Kidney (tissue), 14 donors: ENCODE measurements around the gene KCNQ5. TPM values are rescaled to one million over a fixed set of nuclear protein-coding genes. Genes with fewer than 3 reads are reported as not detected.
A peak's percentile ranks its signal among the peaks of the same experiment; 100 is the strongest.

ENCODE experiments used
- DNase-seq, 5 donors: peaks; one replicate each; pipeline ENCODE4 v3.0.0-alpha.2; 2013 to 2020
- FAIRE-seq: peaks from 2 replicates; lab custom pipeline; 2012; peaks lifted over from hg19 to GRCh38; lab: Jason Lieb, UNC
- H3K27ac ChIP-seq, 2 donors: one replicate each; pipeline ENCODE4 v1.7.0; 2013; ENCODE audit warnings: low read depth in 2 of 2, low read length in 2 of 2, inconsistent platforms in 1 of 2
- H3K27me3 ChIP-seq: one replicate; pipeline ENCODE4 v1.7.1; 2013; ENCODE audit warnings: low read length, inconsistent platforms; ENCODE audit not compliant: control insufficient read depth, insufficient read depth
- H3K36me3 ChIP-seq, 3 donors: one replicate each; pipeline versions ENCODE4 v1.7.0 to v1.7.1; 2013; ENCODE audit warnings: low read length in 3 of 3, control low read depth in 1 of 3, inconsistent platforms in 1 of 3; ENCODE audit not compliant: insufficient read depth in 3 of 3, control insufficient read depth in 2 of 3
- H3K4me1 ChIP-seq, 3 donors: one replicate each; pipeline versions ENCODE4 v1.7.0 to v1.7.1; 2013; ENCODE audit warnings: low read length in 3 of 3, inconsistent platforms in 1 of 3, low read depth in 1 of 3; ENCODE audit not compliant: control insufficient read depth in 2 of 3, insufficient read depth in 2 of 3
- H3K4me3 ChIP-seq, 3 donors: one replicate each; pipeline versions ENCODE4 v1.7.0 to v1.8.1; 2013; ENCODE audit warnings: low read length in 3 of 3, control low read depth in 1 of 3, inconsistent platforms in 1 of 3
- H3K9ac ChIP-seq, 3 donors: one replicate each; pipeline versions ENCODE4 v1.7.0 to v1.7.1; 2013; ENCODE audit warnings: low read length in 3 of 3, control low read depth in 1 of 3, inconsistent platforms in 1 of 3
- H3K9me3 ChIP-seq, 3 donors: one replicate each; pipeline versions ENCODE4 v1.7.0 to v1.7.1; 2013; ENCODE audit warnings: low read length in 3 of 3, control low read depth in 1 of 3, inconsistent platforms in 1 of 3; ENCODE audit not compliant: control insufficient read depth in 2 of 3, insufficient read depth in 1 of 3
- CTCF ChIP-seq: IDR thresholded peaks from 3 replicates; pipeline ENCODE4 v1.5.1; 2012; ENCODE audit warnings: mild to moderate bottlenecking, moderate library complexity, borderline replicate concordance; ENCODE audit not compliant: insufficient read depth; ENCODE audit errors: extremely low read depth
- intact Hi-C: fragments of 100-400 bp; cut with DNase I; formaldehyde crosslinking; loops from one replicate; pipeline ENCODE4 v1.11.1; 2022
- polyA plus RNA-seq: library from polyadenylated mRNA; stranded (reverse); fragments of 350-450 nt; fragmentation: Illumina TruSeq; extraction: RNeasy Lipid Tissue Mini Kit (QIAGEN cat#74804); gene quantifications from one replicate; pipeline ENCODE4 v1.2.3, GENCODE V29; 2014; ENCODE audit warnings: low read depth, low replicate concordance; ENCODE audit not compliant: insufficient read depth
- total RNA-seq: library from RNA; stranded (reverse); fragmentation: NEBNext Ultra II Directional; extraction: Animal tissue kit (Norgen Biotek cat#: 25700); gene quantifications from one replicate; pipeline ENCODE4 v1.2.1, GENCODE V29; 2021
- donor health status: control.
- donor health status: control.
- donor health status: control.
- donor health status: control.
- donor health status: control.
- donor health status: DM: yes; HTN: yes; CAD: no.
- donor health status: Normal renal cell carcinoma (clear cell type).

KCNQ5 gene
- total and polyA plus RNA-seq, 2 donors from 2014 or later: 0.50 TPM; not detected in 1

- Histone ChIP-seq H3K9me3 (no peaks in the 10 kb centered on the region), H3K27ac (no peak overlapping the region), H3K9ac (no peak overlapping the region), H3K4me1 (no peaks in the 10 kb centered on the region), H3K36me3 (no peaks in the 10 kb centered on the region), H3K27me3 (no peaks in the 10 kb centered on the region), H3K4me3 (no peak overlapping the region)
- DNase-seq (no peak), FAIRE-seq (no peak)
- intact Hi-C loops: no loop called here
- no peak for TF ChIP-seq CTCF
Measured at GRCh38 chr6:73083886-73084285, 462.0 kb downstream of the KCNQ5 start.

GRCh38 chr6:73085443-73085871 is 463.6 kb downstream of the KCNQ5 start:
- no peak for TF ChIP-seq CTCF
- no peaks in the 10 kb centered on the region for H3K36me3 ChIP-seq
- no peaks in the 10 kb centered on the region for H3K4me1 ChIP-seq
- H3K9me3 ChIP-seq: no peaks in the 10 kb centered on the region
- H3K9ac ChIP-seq: no peak overlapping the region
- intact Hi-C loops: no loop called here
- H3K27me3 ChIP-seq: no peaks in the 10 kb centered on the region
- no peak overlapping the region for H3K4me3 ChIP-seq
- DNase-seq (peak in 4 of 5 donors; percentile 58 to 89 (median 78)), FAIRE-seq (no peak)
- no peak overlapping the region for H3K27ac ChIP-seq

- no peaks in the 10 kb centered on the region for H3K36me3 ChIP-seq
- no peak overlapping the region for H3K9ac ChIP-seq
- intact Hi-C loops: no loop called here
- H3K27ac ChIP-seq: no peak overlapping the region
- no peak overlapping the region for H3K4me3 ChIP-seq
- DNase-seq: no peak
- no peaks in the 10 kb centered on the region for H3K27me3 ChIP-seq
- no peak for TF ChIP-seq CTCF
- H3K4me1 ChIP-seq: no peaks in the 10 kb centered on the region
- no peaks in the 10 kb centered on the region for H3K9me3 ChIP-seq
- FAIRE-seq: no peak
Measured at GRCh38 chr6:73086726-73087125, 464.9 kb downstream of the KCNQ5 start.

DNA sequence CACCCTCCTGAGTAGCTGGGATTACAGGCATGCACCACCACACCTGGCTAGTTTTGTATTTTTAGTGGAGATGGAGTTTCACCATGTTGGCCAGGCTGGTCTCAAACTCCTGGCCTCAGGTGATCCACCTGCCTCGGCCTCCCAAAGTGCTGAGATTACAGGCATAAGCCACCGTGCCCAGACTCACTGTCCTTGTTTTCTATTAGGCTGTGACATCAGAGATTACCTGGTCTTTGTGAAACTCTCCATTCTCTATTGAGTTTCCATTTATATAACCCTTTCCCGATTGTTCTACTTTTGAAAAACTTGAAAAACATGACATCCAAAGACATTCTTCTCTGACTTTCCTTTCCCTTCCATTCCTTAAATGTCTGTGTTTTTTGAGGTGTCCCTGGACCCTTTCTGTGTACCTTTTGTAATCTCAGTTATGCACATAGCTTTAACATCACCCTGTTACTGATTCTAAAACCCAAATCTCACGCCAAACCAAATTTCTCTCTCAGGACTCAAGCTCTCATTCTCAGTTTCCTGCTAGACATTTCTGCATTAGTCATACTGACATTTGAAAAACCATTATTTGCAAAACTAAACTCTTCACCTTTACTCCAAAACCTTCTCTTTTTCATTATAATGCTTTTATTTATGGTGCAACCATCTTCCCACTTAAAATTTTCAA is 466.4 kb downstream of the KCNQ5 start:
- Histone ChIP-seq H3K9me3 (no peaks in the 10 kb centered on the region), H3K4me3 (no peak overlapping the region), H3K4me1 (no peaks in the 10 kb centered on the region), H3K9ac (no peak overlapping the region), H3K27me3 (no peaks in the 10 kb centered on the region), H3K27ac (no peak overlapping the region), H3K36me3 (no peaks in the 10 kb centered on the region)
- FAIRE-seq (no peak), DNase-seq (no peak)
- TF ChIP-seq CTCF: no peak
- intact Hi-C loops: no loop called here
